ENCODE results near the gene FSD1L.
"Not testable (repeated sequence)": the region's sequence is repeated elsewhere in the genome, so short reads cannot be mapped to it uniquely, and the experiment has no call there.

The FSD1L gene

GRCh38 chr9:105579952-105580351 lies 132.1 kb downstream of the FSD1L start:
- DNase-seq, result not testable (repeated sequence)

- not testable (repeated sequence) for DNase-seq
Measured at GRCh38 chr9:105581550-105581949, 133.7 kb downstream of the FSD1L start.

- no peak for DNase-seq
Measured at GRCh38 chr9:105593145-105593544, 145.3 kb downstream of the FSD1L start.

Data from GF-D8 (cell line).